HUDEP-2 (cell line): ENCODE measurements around the gene SUMF1.

Source experiments
- DNase-seq, 76 experiments: peaks; one replicate each; lab custom pipeline; 2025; ENCODE audit not compliant: unreplicated experiment in 76 of 76; lab: John Stamatoyannopoulos, UW

SUMF1 gene

GRCh38 chr3:4311496-4311895 is 155.6 kb downstream of the SUMF1 start:
- no peak for DNase-seq
